Measurements from ENCODE around the gene ALCAM.

- TF ChIP-seq CTCF (conservative IDR thresholded peaks at IDR 0.05; ENCODE audit: low read length), result no peak
- TF ChIP-seq EZH2phosphoT487 (IDR thresholded peaks at IDR 0.05; ENCODE audit: borderline replicate concordance, low read depth, low read length), result no peak
These were observed 2.6 kb upstream of the ALCAM start for GRCh38 chr3:105364128-105364527.

All from OCI-LY7 (cell line).